GM21526 (cell line): Measurements from ENCODE around the gene NES.
A peak's percentile ranks its signal among the peaks of the same experiment; 100 is the strongest.

Source experiments
- ATAC-seq: cut with Tn5 transposase; IDR thresholded peaks from one replicate; pipeline ENCODE4 v1.9.1; 2021; ENCODE audit warnings: moderate library complexity; ENCODE audit not compliant: unreplicated experiment, low FRiP score

The NES gene

DNA sequence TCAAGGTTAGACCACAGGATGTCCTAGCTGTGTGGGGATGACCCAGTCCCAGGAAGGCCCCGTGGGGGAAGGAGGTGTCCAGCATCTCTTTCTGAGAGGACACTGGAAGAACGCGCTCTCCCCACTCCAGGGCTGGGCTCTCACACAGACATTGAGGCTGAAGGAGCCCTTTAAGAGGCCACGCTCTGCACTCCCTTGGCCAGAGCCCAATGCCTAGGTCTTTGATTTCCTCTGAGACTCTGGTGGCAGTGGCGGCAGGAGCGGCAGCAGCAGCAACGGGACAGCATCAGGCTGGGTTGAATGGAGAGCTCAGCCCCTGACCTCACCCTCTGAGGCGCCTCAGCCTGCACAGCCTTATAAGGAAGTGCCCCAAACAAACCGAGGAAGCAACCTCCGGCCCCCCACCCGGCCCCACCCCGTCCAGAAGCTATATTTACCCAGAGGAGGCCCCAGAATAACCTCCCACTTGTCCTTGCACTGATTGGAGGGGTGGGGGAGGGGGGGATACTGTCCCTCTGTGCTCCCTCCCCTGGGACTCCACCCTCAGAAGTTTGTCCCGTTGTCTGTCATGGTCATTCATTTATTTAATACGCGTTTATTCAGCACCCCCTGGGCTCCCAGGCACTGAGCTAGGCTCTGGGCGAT is 12.3 kb downstream of the NES start:
- no peak for ATAC-seq

GRCh38 chr1:156664046-156664766 is 13.0 kb downstream of the NES start:
- ATAC-seq: no peak

DNA sequence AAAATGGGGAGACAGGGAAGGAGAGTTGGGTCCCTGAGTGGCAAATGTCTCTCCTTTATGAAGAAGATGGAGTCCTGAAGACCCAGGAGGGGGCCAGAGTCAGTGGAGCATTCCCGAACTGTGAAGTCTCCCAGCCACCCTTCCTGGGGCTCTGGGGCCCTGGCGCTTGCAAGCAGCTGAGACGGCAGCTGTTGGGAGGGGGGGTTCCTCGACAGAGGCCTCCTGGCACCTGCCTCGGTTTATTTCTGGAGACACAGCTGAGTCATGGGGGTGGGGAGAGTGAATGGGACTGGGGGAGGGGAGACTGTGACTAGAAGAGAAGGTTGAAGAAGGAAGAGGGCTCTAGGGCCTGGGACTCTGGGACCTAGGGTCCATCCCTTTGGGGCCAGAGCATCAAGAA is 14.0 kb downstream of the NES start:
- no peak for ATAC-seq

DNA sequence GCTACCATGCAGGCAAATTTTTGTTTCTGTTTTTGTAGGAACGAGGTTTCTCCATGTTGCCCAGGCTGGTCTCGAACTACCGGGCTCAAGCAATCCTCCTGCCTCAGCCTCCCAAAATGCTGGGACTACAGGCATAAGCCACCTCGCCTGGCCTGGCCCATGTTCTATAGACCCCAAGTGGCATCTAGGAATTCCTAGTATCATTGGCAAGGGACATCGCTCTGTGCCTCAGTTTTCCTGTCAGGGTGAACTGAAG is 14.5 kb downstream of the NES start:
- ATAC-seq: no peak

DNA sequence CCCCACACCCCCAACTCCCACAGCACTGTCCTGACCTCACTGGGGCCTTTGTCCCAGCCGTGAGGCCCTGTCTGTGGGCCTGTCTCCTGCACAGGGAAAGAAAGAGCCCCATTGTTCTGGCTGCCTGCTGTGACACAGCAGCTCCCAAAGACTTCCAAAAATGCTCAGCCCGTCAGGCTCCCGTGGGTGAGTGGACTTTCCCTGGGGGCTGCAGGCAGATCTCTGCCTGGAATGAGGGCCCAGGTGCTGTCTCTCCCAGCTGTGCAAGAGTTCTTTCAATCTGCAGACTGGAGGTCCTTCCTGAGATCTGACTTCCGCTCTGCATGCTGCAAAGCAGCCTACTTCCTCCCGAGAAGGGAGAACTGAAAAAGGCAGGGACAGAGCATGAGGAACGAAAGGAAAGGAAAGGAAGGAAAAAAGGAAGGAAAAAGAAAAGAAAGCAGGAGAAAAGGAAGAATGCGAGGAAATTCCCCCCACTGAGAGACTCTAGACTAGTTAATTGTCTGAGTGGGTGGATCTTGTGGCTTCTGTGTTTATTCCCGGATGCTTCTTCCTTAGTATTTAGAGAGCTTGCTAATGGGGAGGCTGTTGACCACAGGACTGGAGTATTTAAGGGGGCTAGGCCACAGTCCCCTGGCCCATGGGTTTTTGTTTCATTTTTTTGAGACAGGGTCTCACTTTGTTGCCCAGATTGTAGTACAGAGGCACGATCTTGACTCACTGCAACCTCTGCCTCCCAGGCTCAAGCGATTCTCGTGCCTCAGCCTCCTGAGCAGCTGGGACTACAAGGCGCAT is 15.0 kb downstream of the NES start:
- no peak for ATAC-seq

GRCh38 chr1:156660752-156661112 is 16.5 kb downstream of the NES start:
- no peak for ATAC-seq

GRCh38 chr1:156659988-156660751 is 17.0 kb downstream of the NES start:
- peak; percentile 46 for ATAC-seq

- no peak for ATAC-seq
These were observed 17.6 kb downstream of the NES start for GRCh38 chr1:156659661-156659987.

GRCh38 chr1:156658945-156659574 is 18.1 kb downstream of the NES start:
- no peak for ATAC-seq

GRCh38 chr1:156658496-156658895 is 18.7 kb downstream of the NES start:
- no peak for ATAC-seq

DNA sequence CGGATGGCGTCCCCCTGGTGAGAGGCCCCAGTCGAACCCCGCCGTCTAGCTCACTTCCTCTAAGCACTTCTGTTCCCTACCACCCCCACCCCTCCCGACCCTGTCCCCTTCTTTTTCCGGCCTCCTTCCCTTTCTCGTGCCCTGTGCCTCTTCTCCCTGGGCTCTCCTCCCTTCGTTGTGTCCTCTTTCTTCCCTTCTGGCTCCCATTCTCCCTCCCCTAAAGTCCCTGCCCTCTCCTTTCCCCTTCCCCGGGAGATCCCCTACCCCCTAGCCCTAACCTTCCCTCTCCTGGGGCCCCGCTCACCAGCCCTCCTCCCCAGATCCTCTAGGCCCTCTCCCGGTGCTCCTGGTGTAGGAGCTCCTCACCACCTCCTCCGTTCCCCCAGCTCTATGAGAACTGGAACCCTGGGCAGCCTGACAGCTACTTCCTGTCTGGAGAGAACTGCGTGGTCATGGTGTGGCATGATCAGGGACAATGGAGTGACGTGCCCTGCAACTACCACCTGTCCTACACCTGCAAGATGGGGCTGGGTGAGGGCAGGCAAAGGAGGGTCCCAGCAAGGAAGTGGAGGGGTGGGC is 19.4 kb downstream of the NES start:
- no peak for ATAC-seq

DNA sequence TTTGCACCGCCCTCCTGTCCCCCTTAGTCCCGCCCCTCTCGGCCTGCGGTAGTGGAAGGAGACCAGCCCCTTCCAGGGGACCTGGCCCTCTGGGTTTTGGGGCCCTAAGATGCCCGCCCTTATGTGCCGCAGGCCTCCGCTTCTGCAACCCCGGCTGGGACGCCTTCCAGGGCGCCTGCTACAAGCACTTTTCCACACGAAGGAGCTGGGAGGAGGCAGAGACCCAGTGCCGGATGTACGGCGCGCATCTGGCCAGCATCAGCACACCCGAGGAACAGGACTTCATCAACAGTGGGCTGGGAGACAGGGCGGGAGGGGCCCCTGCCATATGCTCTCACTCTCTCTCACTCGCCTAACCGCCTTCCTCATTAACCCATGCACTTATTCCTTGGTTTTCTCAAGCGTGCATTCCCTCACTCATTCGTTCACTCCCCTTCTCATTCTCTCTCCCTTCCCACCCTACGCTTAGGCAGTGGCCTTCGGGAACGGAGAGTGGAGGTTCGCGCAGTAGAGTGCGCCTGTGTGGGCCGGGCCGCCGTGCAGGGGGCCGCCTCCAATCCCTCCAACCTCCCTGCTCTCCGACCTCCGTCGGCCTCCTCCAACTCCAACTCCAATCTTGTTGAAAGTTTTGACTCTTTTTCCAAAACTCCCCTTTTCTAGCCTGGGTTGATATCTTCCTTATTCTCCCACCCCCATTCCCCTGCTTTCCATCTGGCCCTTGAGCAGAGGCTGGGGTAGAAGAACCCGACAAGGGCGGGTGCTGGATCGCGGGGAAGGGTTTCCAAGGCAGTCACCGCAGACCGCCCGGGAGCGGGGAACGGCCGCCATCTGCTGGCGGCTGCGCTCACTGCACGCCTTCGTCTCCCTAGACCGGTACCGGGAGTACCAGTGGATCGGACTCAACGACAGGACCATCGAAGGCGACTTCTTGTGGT is 20.1 kb downstream of the NES start:
- ATAC-seq: no peak

DNA sequence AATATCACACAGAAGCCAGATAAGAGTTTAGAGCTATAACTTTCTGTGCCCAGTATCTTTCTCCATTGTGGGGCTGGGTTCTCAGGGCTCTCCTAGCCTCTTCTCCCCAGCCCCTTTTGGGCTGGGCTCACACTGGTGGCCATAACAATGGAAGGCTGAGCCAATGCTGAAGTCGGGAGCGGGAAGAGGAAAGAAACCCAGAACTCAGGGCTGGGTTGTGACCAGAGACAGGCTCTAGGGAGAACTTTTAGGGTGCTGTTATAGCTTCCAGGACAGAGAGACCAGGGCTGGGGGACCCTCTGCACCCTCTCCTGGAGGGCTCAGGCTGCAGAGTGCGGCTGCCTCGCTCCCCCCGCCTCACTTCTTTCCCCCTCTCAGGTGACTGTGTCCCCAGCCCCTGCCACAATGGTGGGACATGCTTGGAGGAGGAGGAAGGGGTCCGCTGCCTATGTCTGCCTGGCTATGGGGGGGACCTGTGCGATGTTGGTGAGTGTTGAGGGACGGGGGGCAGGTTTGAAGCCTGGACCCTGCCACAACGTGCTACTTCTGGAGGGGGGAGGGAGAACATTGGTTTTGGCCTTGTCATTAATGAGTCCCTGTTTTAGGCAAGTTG is 21.2 kb downstream of the NES start:
- ATAC-seq: no peak

DNA sequence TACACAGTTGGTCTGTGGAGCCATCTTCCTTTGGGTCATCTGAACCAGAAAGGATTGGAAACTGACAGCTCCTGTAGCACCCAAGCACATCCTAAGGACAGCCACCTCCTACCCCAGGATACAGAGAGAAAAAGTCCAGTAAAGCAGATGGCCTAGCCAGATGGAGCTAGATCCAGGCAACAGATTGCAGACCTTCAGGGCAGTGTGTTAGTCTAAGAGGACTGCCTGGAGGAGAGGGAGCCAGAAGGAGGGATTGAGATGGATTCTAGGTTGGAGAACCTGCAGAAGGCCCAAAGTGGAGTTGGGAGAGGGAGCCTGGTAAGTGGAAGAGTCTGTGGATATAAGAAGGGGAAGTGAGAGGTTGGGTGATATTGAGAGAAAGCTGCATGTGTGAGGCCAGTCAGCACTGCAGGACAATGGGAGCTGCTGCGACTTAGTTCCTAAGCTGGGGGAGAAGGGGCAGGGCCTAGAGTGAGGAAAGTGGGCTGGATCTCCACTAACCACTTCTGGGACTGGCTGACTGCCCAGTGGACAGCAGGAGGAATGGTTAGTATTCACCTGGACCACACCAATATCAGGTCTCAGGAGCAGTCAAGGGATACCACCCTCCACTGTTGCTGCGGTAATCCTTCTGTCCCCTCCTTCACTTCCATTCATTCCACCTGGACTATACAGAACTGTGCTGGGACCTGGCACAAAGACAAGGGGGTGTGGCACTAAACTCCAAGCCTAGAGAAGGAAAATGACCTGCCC is 21.9 kb downstream of the NES start:
- no peak for ATAC-seq

GRCh38 chr1:156654700-156655099 is 22.5 kb downstream of the NES start:
- no peak for ATAC-seq

GRCh38 chr1:156652992-156653355 is 24.2 kb downstream of the NES start:
- ATAC-seq: no peak

GRCh38 chr1:156652131-156652991 is 24.8 kb downstream of the NES start:
- ATAC-seq: no peak

DNA sequence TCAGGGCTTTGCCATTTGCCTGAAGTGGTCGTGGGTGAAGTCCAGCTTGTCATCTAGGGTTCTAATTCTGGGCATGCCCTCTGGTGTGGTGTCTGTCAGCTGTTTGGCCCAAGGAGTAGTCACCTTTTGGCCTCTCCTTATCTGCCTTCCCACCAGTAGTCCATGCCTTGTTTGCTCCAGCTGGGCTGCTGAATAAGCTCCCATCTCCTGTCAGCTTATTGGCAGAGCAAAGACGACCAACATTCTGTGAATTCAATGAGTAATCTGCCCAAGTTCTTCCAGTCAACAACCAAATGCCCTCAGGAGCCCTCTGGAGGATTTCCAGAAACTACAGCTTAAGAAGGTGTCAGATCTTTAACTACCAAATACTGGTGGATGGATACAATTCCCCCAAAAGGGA is 28.3 kb downstream of the NES start:
- no peak for ATAC-seq
